ENCODE data around the gene ARHGAP26. TPM values are rescaled to one million over a fixed set of nuclear protein-coding genes. Genes with fewer than 3 reads are reported as not detected.

ARHGAP26 gene
- total RNA-seq, 1 experiment from 2014 or later: 39.8 TPM

DNA sequence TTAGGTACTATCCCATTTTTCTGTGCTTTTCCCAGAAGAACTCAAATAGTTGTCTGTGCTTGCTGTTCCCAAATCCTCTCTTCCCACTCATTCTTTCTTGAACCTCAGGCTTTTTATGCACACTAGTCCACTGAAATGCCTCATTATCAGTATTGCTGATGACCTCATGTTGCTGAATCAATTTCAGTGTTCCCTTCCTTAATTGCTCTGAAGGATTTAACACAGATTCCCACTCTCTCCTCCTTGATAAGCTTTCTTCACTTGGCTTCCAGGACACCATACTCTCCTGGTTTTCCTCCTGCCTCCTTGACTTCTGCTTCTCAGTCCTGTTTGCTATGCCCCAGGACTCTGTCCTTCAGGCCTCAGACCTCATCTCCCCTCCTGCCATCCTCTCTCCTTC, 298.5 kb downstream of the ARHGAP26 start:
- peaks cover 6% of the 10 kb centered on the region for H3K9me3 ChIP-seq (ENCODE audit: low read length)
- no peak for DNase-seq
- no peaks in the 10 kb centered on the region for H3K9me2 ChIP-seq (replicated peaks; ENCODE audit: insufficient read depth, low read length)
- peaks cover 38% of the 10 kb centered on the region for H3K4me1 ChIP-seq (ENCODE audit: low read length)
- H3K27me3 ChIP-seq (ENCODE audit: low read length): no peaks in the 10 kb centered on the region
- H3K4me2 ChIP-seq (ENCODE audit: low read depth, low read length, poor library complexity, severe bottlenecking): no peak overlapping the region
- H3K79me2 ChIP-seq (ENCODE audit: low read length): no peaks in the 10 kb centered on the region
- no peak overlapping the region for H3K4me3 ChIP-seq (ENCODE audit: low read length)
- peaks cover 8% of the 10 kb centered on the region; the same call in 1 of the 2 replicates for H3K36me3 ChIP-seq (ENCODE audit: insufficient read depth, low read length)
- H3K9ac ChIP-seq (ENCODE audit: low read length): no peak overlapping the region
- no peaks in the 10 kb centered on the region for H4K20me1 ChIP-seq (ENCODE audit: insufficient read depth, low read depth, low read length)
- H3K27ac ChIP-seq (ENCODE audit: low read length): no peak overlapping the region
- no peak overlapping the region for H2AFZ ChIP-seq (ENCODE audit: low read length)

DNA sequence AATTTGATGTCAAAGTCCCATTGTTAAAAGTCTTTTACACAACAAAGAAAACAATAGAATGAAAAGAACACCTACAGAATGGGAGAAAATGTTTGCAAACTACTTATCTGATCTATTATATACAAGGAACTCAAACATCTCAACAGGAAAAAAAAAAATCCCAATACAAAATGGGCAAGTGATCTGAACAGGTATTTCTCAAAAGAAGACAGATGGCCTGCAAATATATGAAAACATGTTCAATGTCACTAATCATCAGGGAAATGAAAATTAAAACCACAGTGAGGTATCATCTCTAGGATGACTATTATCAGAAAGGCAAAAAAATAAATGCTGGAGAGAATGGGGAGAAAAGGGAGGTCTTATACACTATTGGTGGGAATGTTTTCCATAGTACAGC, 301.8 kb downstream of the ARHGAP26 start:
- H2AFZ ChIP-seq (ENCODE audit: low read length): no peak overlapping the region
- H3K27ac ChIP-seq (ENCODE audit: low read length): no peak overlapping the region
- no peaks in the 10 kb centered on the region for H3K79me2 ChIP-seq (ENCODE audit: low read length)
- no peak overlapping the region for H3K4me2 ChIP-seq (ENCODE audit: low read depth, low read length, poor library complexity, severe bottlenecking)
- peaks cover 8% of the 10 kb centered on the region; the same call in 1 of the 2 replicates for H3K36me3 ChIP-seq (ENCODE audit: insufficient read depth, low read length)
- no peaks in the 10 kb centered on the region for H3K27me3 ChIP-seq (ENCODE audit: low read length)
- peaks cover 6% of the 10 kb centered on the region for H3K9me3 ChIP-seq (ENCODE audit: low read length)
- peaks cover 32% of the 10 kb centered on the region for H3K4me1 ChIP-seq (ENCODE audit: low read length)
- no peaks in the 10 kb centered on the region for H4K20me1 ChIP-seq (ENCODE audit: insufficient read depth, low read depth, low read length)
- DNase-seq: no peak
- H3K4me3 ChIP-seq (ENCODE audit: low read length): no peak overlapping the region
- no peak overlapping the region for H3K9ac ChIP-seq (ENCODE audit: low read length)
- no peaks in the 10 kb centered on the region for H3K9me2 ChIP-seq (replicated peaks; ENCODE audit: insufficient read depth, low read length)

DNA sequence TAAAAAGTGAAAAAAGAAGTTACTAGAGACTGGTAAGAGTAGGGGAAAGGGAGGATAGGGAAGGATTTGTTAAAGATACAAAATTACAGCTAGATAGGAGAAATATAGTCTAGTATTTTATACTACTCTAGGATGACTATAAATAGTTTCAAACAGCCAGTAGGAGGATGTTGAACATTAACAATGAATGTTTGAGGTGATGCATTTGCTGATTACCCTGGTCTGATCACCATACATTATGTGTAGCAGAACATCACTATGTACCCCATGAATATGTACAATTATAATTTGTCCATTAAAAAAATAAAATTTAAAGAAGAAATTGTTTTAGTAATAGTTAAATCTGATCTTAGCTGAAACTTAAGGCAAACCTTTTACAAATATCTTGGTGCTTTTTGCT, 302.6 kb downstream of the ARHGAP26 start:
- H3K27ac ChIP-seq (ENCODE audit: low read length): no peak overlapping the region
- H3K79me2 ChIP-seq (ENCODE audit: low read length): no peaks in the 10 kb centered on the region
- no peak overlapping the region for H3K4me3 ChIP-seq (ENCODE audit: low read length)
- H4K20me1 ChIP-seq (ENCODE audit: insufficient read depth, low read depth, low read length): no peaks in the 10 kb centered on the region
- no peak overlapping the region for H2AFZ ChIP-seq (ENCODE audit: low read length)
- no peak overlapping the region for H3K9ac ChIP-seq (ENCODE audit: low read length)
- no peaks in the 10 kb centered on the region for H3K27me3 ChIP-seq (ENCODE audit: low read length)
- peaks cover 8% of the 10 kb centered on the region; the same call in 1 of the 2 replicates for H3K36me3 ChIP-seq (ENCODE audit: insufficient read depth, low read length)
- H3K9me2 ChIP-seq (replicated peaks; ENCODE audit: insufficient read depth, low read length): no peaks in the 10 kb centered on the region
- H3K4me1 ChIP-seq (ENCODE audit: low read length): peaks cover 25% of the 10 kb centered on the region
- DNase-seq: no peak
- peaks cover 6% of the 10 kb centered on the region for H3K9me3 ChIP-seq (ENCODE audit: low read length)
- no peak overlapping the region for H3K4me2 ChIP-seq (ENCODE audit: low read depth, low read length, poor library complexity, severe bottlenecking)

- Histone ChIP-seq H4K20me1 (ENCODE audit: insufficient read depth, low read depth, low read length) (no peaks in the 10 kb centered on the region), H3K27me3 (ENCODE audit: low read length) (no peaks in the 10 kb centered on the region), H3K4me3 (ENCODE audit: low read length) (no peak overlapping the region), H3K9me3 (ENCODE audit: low read length) (peaks cover 6% of the 10 kb centered on the region), H3K4me2 (ENCODE audit: low read depth, low read length, poor library complexity, severe bottlenecking) (no peak overlapping the region), H3K9me2 (replicated peaks; ENCODE audit: insufficient read depth, low read length) (no peaks in the 10 kb centered on the region), H3K9ac (ENCODE audit: low read length) (no peak overlapping the region), H3K4me1 (ENCODE audit: low read length) (peaks cover 25% of the 10 kb centered on the region), H3K79me2 (ENCODE audit: low read length) (no peaks in the 10 kb centered on the region), H3K27ac (ENCODE audit: low read length) (no peak overlapping the region), H2AFZ (ENCODE audit: low read length) (no peak overlapping the region), H3K36me3 (ENCODE audit: insufficient read depth, low read length) (peaks cover 8% of the 10 kb centered on the region; the same call in 1 of the 2 replicates)
- DNase-seq: no peak
These were observed 303.6 kb downstream of the ARHGAP26 start for GRCh38 chr5:143073766-143074165.

GRCh38 chr5:143074414-143074996, 304.3 kb downstream of the ARHGAP26 start:
- Histone ChIP-seq H3K27ac (ENCODE audit: low read length) (no peak overlapping the region), H3K9me3 (ENCODE audit: low read length) (peaks cover 6% of the 10 kb centered on the region)
- no peak for DNase-seq

GRCh38 chr5:143076377-143076776, 306.2 kb downstream of the ARHGAP26 start:
- H3K9ac ChIP-seq (ENCODE audit: low read length): no peak overlapping the region
- H3K4me1 ChIP-seq (ENCODE audit: low read length): peaks cover 11% of the 10 kb centered on the region
- no peak overlapping the region for H2AFZ ChIP-seq (ENCODE audit: low read length)
- no peak overlapping the region for H3K27ac ChIP-seq (ENCODE audit: low read length)
- H3K9me2 ChIP-seq (replicated peaks; ENCODE audit: insufficient read depth, low read length): no peaks in the 10 kb centered on the region
- H3K79me2 ChIP-seq (ENCODE audit: low read length): no peaks in the 10 kb centered on the region
- H3K36me3 ChIP-seq (ENCODE audit: insufficient read depth, low read length): peaks cover 5% of the 10 kb centered on the region; the same call in 1 of the 2 replicates
- no peak for DNase-seq
- no peaks in the 10 kb centered on the region for H3K27me3 ChIP-seq (ENCODE audit: low read length)
- H3K4me2 ChIP-seq (ENCODE audit: low read depth, low read length, poor library complexity, severe bottlenecking): no peak overlapping the region
- H4K20me1 ChIP-seq (ENCODE audit: insufficient read depth, low read depth, low read length): no peaks in the 10 kb centered on the region
- no peak overlapping the region for H3K4me3 ChIP-seq (ENCODE audit: low read length)
- H3K9me3 ChIP-seq (ENCODE audit: low read length): peaks cover 6% of the 10 kb centered on the region

More at GRCh38 chr5:143074414-143074996, 304.3 kb downstream of the ARHGAP26 start:
- H3K4me3 ChIP-seq (ENCODE audit: low read length): no peak overlapping the region
- no peaks in the 10 kb centered on the region for H4K20me1 ChIP-seq (ENCODE audit: insufficient read depth, low read depth, low read length)
- peaks cover 20% of the 10 kb centered on the region for H3K4me1 ChIP-seq (ENCODE audit: low read length)
- no peak overlapping the region for H2AFZ ChIP-seq (ENCODE audit: low read length)
- no peak overlapping the region for H3K4me2 ChIP-seq (ENCODE audit: low read depth, low read length, poor library complexity, severe bottlenecking)
- no peaks in the 10 kb centered on the region for H3K27me3 ChIP-seq (ENCODE audit: low read length)
- H3K79me2 ChIP-seq (ENCODE audit: low read length): no peaks in the 10 kb centered on the region
- no peak overlapping the region for H3K9ac ChIP-seq (ENCODE audit: low read length)
- H3K36me3 ChIP-seq (ENCODE audit: insufficient read depth, low read length): peaks cover 8% of the 10 kb centered on the region; the same call in 1 of the 2 replicates
- no peaks in the 10 kb centered on the region for H3K9me2 ChIP-seq (replicated peaks; ENCODE audit: insufficient read depth, low read length)

GRCh38 chr5:143077453-143078103, 307.4 kb downstream of the ARHGAP26 start:
- no peaks in the 10 kb centered on the region for H4K20me1 ChIP-seq (ENCODE audit: insufficient read depth, low read depth, low read length)
- no peaks in the 10 kb centered on the region for H3K36me3 ChIP-seq (ENCODE audit: insufficient read depth, low read length)
- H3K4me1 ChIP-seq (ENCODE audit: low read length): peaks cover 11% of the 10 kb centered on the region
- H3K27me3 ChIP-seq (ENCODE audit: low read length): no peaks in the 10 kb centered on the region
- H3K79me2 ChIP-seq (ENCODE audit: low read length): no peaks in the 10 kb centered on the region
- H3K4me2 ChIP-seq (ENCODE audit: low read depth, low read length, poor library complexity, severe bottlenecking): no peak overlapping the region
- no peaks in the 10 kb centered on the region; the same call in 1 of the 2 replicates for H3K9me3 ChIP-seq (ENCODE audit: low read length)
- no peak overlapping the region for H3K4me3 ChIP-seq (ENCODE audit: low read length)
- DNase-seq: no peak
- no peak overlapping the region for H2AFZ ChIP-seq (ENCODE audit: low read length)
- no peaks in the 10 kb centered on the region for H3K9me2 ChIP-seq (replicated peaks; ENCODE audit: insufficient read depth, low read length)
- no peak overlapping the region for H3K27ac ChIP-seq (ENCODE audit: low read length)
- H3K9ac ChIP-seq (ENCODE audit: low read length): no peak overlapping the region

- no peaks in the 10 kb centered on the region for H3K9me2 ChIP-seq (replicated peaks; ENCODE audit: insufficient read depth, low read length)
- H3K36me3 ChIP-seq (ENCODE audit: insufficient read depth, low read length): no peaks in the 10 kb centered on the region
- DNase-seq: no peak
- H3K9me3 ChIP-seq (ENCODE audit: low read length): no peaks in the 10 kb centered on the region
- no peak overlapping the region for H3K4me3 ChIP-seq (ENCODE audit: low read length)
- H3K9ac ChIP-seq (ENCODE audit: low read length): no peak overlapping the region
- peaks cover 11% of the 10 kb centered on the region for H3K4me1 ChIP-seq (ENCODE audit: low read length)
- H3K27ac ChIP-seq (ENCODE audit: low read length): no peak overlapping the region
- H2AFZ ChIP-seq (ENCODE audit: low read length): no peak overlapping the region
- no peaks in the 10 kb centered on the region for H3K27me3 ChIP-seq (ENCODE audit: low read length)
- H3K4me2 ChIP-seq (ENCODE audit: low read depth, low read length, poor library complexity, severe bottlenecking): no peak overlapping the region
- H3K79me2 ChIP-seq (ENCODE audit: low read length): no peaks in the 10 kb centered on the region
- no peaks in the 10 kb centered on the region for H4K20me1 ChIP-seq (ENCODE audit: insufficient read depth, low read depth, low read length)
These were observed 308.1 kb downstream of the ARHGAP26 start for GRCh38 chr5:143078313-143078712.

Measured in Karpas-422 (cell line).